Measurements from ENCODE around the gene ATG12. TPM values are rescaled to one million over a fixed set of nuclear protein-coding genes. Genes with fewer than 3 reads are reported as not detected.

ATG12 gene
- total and polyA plus RNA-seq, 2 of the 13 experiments (the other 11 are each of a cell fraction or from before 2014, with no cell fraction given), result 46.4 to 58.1 TPM

DNA sequence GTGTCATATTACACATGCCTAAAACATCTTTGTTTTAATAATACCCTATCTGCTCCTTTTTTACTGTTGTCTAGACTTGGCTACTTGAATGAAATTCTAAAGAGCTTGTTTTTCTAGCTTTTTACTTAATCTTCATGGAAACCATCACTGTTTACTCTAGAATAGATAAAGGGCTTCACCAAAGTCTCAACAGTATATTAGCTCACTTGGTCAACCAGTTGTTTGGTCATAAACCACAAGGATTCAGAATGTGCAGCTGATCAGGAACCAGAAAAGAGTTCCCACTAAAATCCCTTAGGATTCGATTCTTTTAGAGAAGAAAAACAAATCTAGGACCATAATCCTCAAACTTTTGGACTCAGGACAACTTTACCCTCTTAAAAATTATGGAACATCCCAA lies 62.9 kb downstream of the ATG12 start (continued):
- TF ChIP-seq, protein P1, sequence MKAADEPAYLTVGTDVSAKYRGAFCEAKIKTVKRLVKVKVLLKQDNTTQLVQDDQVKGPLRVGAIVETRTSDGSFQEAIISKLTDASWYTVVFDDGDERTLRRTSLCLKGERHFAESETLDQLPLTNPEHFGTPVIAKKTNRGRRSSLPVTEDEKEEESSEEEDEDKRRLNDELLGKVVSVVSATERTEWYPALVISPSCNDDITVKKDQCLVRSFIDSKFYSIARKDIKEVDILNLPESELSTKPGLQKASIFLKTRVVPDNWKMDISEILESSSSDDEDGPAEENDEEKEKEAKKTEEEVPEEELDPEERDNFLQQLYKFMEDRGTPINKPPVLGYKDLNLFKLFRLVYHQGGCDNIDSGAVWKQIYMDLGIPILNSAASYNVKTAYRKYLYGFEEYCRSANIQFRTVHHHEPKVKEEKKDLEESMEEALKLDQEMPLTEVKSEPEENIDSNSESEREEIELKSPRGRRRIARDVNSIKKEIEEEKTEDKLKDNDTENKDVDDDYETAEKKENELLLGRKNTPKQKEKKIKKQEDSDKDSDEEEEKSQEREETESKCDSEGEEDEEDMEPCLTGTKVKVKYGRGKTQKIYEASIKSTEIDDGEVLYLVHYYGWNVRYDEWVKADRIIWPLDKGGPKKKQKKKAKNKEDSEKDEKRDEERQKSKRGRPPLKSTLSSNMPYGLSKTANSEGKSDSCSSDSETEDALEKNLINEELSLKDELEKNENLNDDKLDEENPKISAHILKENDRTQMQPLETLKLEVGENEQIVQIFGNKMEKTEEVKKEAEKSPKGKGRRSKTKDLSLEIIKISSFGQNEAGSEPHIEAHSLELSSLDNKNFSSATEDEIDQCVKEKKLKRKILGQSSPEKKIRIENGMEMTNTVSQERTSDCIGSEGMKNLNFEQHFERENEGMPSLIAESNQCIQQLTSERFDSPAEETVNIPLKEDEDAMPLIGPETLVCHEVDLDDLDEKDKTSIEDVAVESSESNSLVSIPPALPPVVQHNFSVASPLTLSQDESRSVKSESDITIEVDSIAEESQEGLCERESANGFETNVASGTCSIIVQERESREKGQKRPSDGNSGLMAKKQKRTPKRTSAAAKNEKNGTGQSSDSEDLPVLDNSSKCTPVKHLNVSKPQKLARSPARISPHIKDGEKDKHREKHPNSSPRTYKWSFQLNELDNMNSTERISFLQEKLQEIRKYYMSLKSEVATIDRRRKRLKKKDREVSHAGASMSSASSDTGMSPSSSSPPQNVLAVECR (CRISPR knock-in tag; IDR thresholded peaks at IDR 0.05; ENCODE audit: borderline replicate concordance), result no peak
- TF ChIP-seq ZNF121 (CRISPR knock-in tag; IDR thresholded peaks at IDR 0.05), result no peak
- TF ChIP-seq, protein P2, sequence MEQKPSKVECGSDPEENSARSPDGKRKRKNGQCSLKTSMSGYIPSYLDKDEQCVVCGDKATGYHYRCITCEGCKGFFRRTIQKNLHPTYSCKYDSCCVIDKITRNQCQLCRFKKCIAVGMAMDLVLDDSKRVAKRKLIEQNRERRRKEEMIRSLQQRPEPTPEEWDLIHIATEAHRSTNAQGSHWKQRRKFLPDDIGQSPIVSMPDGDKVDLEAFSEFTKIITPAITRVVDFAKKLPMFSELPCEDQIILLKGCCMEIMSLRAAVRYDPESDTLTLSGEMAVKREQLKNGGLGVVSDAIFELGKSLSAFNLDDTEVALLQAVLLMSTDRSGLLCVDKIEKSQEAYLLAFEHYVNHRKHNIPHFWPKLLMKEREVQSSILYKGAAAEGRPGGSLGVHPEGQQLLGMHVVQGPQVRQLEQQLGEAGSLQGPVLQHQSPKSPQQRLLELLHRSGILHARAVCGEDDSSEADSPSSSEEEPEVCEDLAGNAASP (CRISPR knock-in tag; IDR thresholded peaks at IDR 0.05; ENCODE audit: borderline replicate concordance), result no peak
- no peak for TF ChIP-seq FOXK1 (CRISPR knock-in tag; IDR thresholded peaks at IDR 0.05; ENCODE audit: borderline replicate concordance, low read depth)
- TF ChIP-seq, protein P3, sequence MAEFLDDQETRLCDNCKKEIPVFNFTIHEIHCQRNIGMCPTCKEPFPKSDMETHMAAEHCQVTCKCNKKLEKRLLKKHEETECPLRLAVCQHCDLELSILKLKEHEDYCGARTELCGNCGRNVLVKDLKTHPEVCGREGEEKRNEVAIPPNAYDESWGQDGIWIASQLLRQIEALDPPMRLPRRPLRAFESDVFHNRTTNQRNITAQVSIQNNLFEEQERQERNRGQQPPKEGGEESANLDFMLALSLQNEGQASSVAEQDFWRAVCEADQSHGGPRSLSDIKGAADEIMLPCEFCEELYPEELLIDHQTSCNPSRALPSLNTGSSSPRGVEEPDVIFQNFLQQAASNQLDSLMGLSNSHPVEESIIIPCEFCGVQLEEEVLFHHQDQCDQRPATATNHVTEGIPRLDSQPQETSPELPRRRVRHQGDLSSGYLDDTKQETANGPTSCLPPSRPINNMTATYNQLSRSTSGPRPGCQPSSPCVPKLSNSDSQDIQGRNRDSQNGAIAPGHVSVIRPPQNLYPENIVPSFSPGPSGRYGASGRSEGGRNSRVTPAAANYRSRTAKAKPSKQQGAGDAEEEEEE (CRISPR knock-in tag; IDR thresholded peaks at IDR 0.05; ENCODE audit: borderline replicate concordance), result no peak
- no peak for TF ChIP-seq MAFK (conservative IDR thresholded peaks at IDR 0.05 in 1 of 2, IDR thresholded peaks at IDR 0.05 in 1 of 2; ENCODE audit: low read length in 2 of 2)

Other genes with a start within 250 kb of the ATG12 start
- gene TICAM2, start 239.1 kb downstream of the ATG12 start, total RNA-seq (2016; rRNA removed; fragmentation: Illumina TruSeq; extraction: Trizol), result 0.04 TPM in 1 of 2 replicates, not detected in the other
- not detected in 2 replicates for gene TICAM2, start 239.1 kb downstream of the ATG12 start, polyA plus RNA-seq (2011; rRNA removed)
- 89.1 and 113 TPM in 2 replicates for gene TMED7, start 215.5 kb downstream of the ATG12 start, total RNA-seq (2016; rRNA removed; fragmentation: Illumina TruSeq; extraction: Trizol)
- 44.2 and 58.0 TPM in 2 replicates for gene TMED7, start 215.5 kb downstream of the ATG12 start, polyA plus RNA-seq (2011; rRNA removed)
- gene CDO1, start 24.9 kb downstream of the ATG12 start, total RNA-seq (2016; rRNA removed; fragmentation: Illumina TruSeq; extraction: Trizol), result 4.4 and 5.3 TPM in 2 replicates
- gene CDO1, start 24.9 kb downstream of the ATG12 start, polyA plus RNA-seq (2011; rRNA removed), result 3.2 and 5.2 TPM in 2 replicates
- gene AP3S1, start 370 bp upstream of the ATG12 start, total RNA-seq (2016; rRNA removed; fragmentation: Illumina TruSeq; extraction: Trizol), result 85.9 and 88.8 TPM in 2 replicates
- 28.5 and 50.5 TPM in 2 replicates for gene AP3S1, start 370 bp upstream of the ATG12 start, polyA plus RNA-seq (2011; rRNA removed)
- gene LVRN, start 120.9 kb upstream of the ATG12 start, total RNA-seq (2016; rRNA removed; fragmentation: Illumina TruSeq; extraction: Trizol), result 0.09 and 0.14 TPM in 2 replicates
- gene LVRN, start 120.9 kb upstream of the ATG12 start, polyA plus RNA-seq (2011; rRNA removed), result 0.20 and 0.44 TPM in 2 replicates
- not detected in 2 replicates for gene ARL14EPL, start 190.9 kb upstream of the ATG12 start, total RNA-seq (2016; rRNA removed; fragmentation: Illumina TruSeq; extraction: Trizol)
- gene ARL14EPL, start 190.9 kb upstream of the ATG12 start, polyA plus RNA-seq (2011; rRNA removed), result not detected in 2 replicates
- gene COMMD10, start 243.5 kb upstream of the ATG12 start, total RNA-seq (2016; rRNA removed; fragmentation: Illumina TruSeq; extraction: Trizol), result 39.3 and 45.9 TPM in 2 replicates
- 11.8 and 16.9 TPM in 2 replicates for gene COMMD10, start 243.5 kb upstream of the ATG12 start, polyA plus RNA-seq (2011; rRNA removed)

Measured in HepG2 (cell line).